ENCODE measurements around the gene MIAT.

DNA sequence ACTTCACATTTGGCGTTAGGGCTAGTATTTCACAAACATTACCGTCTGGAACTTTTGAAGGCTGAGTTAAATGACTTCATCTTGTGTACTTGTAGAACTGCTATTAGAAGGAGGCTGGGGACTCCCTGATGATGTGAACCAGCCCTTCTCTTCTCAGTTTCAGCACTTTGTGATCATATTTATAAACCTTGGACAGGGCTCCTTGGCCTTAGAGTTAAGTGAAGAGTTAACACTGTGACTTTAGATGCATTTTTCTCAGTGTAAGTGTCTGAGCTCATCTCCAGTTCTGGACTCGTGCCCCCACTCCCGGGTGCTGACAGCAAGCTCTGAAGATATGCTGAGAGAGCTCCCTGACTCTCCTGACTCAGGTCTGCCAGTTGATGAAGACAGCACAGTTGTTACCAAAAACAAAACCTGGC, 8.4 kb downstream of the MIAT start:
- TF ChIP-seq FOS (IDR thresholded peaks at IDR 0.05; ENCODE audit: low read depth, low read length) (no peak), POLR2A (IDR thresholded peaks at IDR 0.05; ENCODE audit: low read depth, low read length) (no peak), NFE2L2 (IDR thresholded peaks at IDR 0.05; ENCODE audit: low read depth, low read length) (no peak), CHD1 (IDR thresholded peaks at IDR 0.05; ENCODE audit: low read depth, low read length) (no peak)
- TF ChIP-seq, protein P1, sequence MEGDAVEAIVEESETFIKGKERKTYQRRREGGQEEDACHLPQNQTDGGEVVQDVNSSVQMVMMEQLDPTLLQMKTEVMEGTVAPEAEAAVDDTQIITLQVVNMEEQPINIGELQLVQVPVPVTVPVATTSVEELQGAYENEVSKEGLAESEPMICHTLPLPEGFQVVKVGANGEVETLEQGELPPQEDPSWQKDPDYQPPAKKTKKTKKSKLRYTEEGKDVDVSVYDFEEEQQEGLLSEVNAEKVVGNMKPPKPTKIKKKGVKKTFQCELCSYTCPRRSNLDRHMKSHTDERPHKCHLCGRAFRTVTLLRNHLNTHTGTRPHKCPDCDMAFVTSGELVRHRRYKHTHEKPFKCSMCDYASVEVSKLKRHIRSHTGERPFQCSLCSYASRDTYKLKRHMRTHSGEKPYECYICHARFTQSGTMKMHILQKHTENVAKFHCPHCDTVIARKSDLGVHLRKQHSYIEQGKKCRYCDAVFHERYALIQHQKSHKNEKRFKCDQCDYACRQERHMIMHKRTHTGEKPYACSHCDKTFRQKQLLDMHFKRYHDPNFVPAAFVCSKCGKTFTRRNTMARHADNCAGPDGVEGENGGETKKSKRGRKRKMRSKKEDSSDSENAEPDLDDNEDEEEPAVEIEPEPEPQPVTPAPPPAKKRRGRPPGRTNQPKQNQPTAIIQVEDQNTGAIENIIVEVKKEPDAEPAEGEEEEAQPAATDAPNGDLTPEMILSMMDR (conservative IDR thresholded peaks at IDR 0.05; ENCODE audit: low read depth, low read length) = no peak

Data from IMR-90 (cell line).